Ureter (tissue), 1 donor: Measurements from ENCODE around the gene POLR1B. TPM values are rescaled to one million over a fixed set of nuclear protein-coding genes. Genes with fewer than 3 reads are reported as not detected.

Experiments used
- total RNA-seq: library from RNA; stranded (reverse); gene quantifications from one replicate; pipeline ENCODE4 v1.2.4, GENCODE V29; 2023
- donor health status: DM: yes; HTN: yes; CAD: no.

POLR1B gene
- total RNA-seq, 1 donor from 2014 or later: 28.7 TPM

Other genes with a start within 250 kb of the POLR1B start
- 20.1 TPM for gene RGPD8, start 108.8 kb upstream of the POLR1B start, total RNA-seq
- gene TTL, start 60.3 kb upstream of the POLR1B start, total RNA-seq: 22.2 TPM
- 43.0 TPM for gene CHCHD5, start 42.1 kb downstream of the POLR1B start, total RNA-seq
- gene SLC20A1, start 103.5 kb downstream of the POLR1B start, total RNA-seq: 77.2 TPM
- not detected for gene NT5DC4, start 178.6 kb downstream of the POLR1B start, total RNA-seq
- 1.2 TPM for gene CKAP2L, start 222.1 kb downstream of the POLR1B start, total RNA-seq
- gene IL1A, start 242.0 kb downstream of the POLR1B start, total RNA-seq: 5.9 TPM